Activated CD4-positive, alpha-beta T cell treated with anti-CD3 and anti-CD28 coated beads, Interleukin-2, Interleukin-6, amounts not matched to agents 100 ng/mL and 50 ng/mL, durations not matched to agents 16 hours and 8 hours (primary cell): ENCODE measurements around the gene LYL1.
A peak's percentile ranks its signal among the peaks of the same experiment; 100 is the strongest.

Experiments
- DNase-seq: peaks from one replicate; pipeline ENCODE4 v3.0.0-alpha.2; 2020

LYL1 gene

DNA sequence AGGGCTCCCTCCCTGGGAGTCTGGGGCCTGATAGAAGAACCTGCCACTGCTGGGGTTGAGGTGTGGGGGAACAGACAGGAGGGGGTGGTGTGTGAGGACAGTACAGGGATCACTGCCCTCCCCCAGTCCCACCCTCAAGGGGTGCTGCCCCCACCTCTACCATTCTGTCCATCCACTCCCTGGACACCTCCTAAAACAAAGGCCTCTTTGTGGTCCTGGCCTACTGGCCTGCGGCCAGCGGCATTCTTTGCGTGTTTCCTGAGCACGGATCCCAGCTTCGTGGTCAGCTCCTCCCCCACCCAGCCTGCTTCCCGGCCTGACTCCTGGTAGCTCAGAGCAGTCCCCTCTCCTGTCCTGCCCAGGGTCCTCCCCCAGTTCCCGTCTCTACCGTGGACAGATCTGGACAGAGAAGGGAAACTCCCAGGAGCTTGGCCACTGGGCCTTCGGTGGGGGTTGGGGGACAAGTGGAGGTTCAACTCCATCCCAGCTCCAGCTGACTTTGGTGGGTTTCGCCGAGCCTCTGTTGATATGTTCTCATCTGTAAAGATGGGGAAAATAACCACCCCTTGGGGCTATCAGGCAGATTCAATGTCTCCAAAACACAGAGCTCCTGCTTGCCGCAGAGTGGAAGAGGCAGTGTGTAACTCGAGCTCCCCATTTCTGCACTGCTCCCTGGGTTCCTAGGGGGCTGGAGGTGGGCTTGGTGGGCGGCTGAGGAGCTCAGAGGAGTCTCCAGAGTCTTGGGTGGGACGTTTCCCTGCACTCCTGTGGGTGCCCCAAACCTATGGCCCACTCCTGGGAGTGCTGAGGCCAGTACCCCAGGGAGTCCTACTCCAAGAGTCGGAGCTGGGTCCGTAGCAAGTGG, 48.7 kb downstream of the LYL1 start:
- no peak for DNase-seq

DNA sequence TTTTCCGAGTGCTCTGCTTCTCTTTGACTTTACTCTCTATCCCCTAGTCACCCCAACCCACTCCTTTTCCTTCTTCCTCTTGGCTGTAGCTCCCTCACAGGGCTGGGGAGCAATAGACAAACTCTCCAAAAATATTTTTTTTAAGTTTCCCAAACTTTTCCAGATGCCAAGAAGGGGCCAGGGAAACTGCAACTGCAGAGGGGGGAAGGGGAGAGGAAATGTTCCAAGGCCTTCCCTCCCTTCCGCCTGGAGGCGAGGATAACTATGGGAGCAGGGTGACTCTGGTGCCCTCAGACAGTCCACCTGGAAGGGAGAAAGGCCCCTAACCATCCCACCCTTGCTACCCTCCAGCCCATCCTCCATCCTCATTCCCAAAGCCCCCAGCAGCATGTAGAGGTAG, 49.4 kb downstream of the LYL1 start:
- no peak for DNase-seq

DNA sequence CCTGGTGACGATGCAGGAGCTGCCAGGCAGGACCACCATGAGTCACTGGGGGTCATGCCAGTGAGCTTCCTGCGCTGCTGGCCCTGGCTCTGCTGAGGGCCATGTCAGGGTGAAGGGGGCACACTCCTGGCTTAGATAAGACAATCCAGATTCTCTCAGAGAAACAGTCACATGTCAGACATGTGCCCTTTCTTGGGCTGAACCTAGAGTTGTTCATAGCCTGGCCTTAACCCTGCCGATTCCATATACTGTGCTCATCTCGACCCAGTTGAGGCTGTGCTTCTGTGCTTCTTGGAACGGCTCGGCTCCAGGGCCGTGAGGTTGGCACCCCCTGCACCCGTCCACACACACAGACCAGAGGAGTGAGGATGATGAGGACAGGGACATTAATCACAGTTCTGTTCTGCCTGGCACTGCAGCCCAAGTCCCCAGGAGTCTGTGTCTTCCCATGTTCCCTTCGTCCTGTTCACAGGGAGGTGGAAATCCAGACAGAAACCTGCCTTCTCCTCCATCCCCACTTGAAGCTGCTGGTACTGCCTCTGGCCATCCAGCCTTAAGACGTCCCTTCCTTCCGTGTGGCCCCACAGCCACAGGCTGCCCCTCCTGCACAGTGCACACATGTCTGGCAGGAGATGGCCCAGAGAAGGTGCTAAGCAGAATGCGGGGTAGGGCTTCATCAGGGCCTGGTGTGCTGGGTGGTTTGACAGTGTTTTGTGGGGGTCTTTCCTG, 50.0 kb downstream of the LYL1 start:
- no peak for DNase-seq

DNA sequence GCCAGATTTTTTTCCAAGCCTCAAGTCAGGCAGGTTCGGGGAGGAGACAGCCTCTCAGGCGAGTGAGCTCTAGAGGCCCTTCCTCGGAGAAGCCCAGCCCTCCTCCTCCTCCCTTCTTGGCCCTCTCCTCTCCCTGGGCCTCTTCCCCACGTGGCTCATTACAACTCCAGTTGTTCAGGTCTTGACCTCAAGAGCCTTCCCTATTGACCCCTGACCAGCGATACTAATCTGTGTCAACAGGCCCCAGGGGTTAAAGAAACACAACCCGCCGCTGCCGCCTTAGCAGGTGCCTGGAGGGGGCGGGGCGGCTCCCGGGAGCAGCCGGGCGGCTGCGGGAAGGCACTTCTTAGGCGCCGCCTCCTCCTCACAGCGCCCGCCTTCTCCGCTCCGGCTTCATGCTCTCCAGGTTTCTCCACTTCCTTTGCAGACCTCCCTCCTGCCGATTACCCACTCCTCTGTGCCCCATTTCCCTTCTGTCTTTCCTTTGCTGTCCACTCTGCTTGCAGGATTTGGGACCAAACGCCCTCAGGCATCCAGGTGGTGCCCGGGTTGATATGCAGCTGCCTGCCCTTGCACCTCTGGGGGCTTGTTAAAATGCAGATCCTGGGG, 51.0 kb downstream of the LYL1 start:
- DNase-seq = peak; percentile 17

DNA sequence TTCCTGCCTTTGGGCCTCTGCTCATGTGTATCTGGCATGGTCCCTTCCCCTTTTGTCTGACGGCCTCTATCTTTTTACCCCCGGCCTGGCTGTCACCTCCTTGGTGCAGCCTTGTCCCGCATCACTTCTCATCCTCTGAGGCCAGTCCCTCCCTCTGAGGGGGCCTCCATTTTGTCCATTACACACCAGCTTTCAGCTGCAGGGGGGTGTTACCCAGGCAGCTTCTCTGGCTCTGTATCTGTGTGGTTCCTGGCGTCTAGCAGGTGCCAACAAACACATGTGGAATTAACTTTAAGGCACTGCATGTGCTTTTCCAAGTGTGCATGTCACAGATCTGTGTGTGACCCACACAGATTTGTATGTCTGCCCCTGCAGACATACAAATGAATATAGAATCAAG, 52.4 kb downstream of the LYL1 start:
- no peak for DNase-seq
